Bladder microvascular endothelial cell (primary cell): ENCODE data around the gene KTI12. TPM values are rescaled to one million over a fixed set of nuclear protein-coding genes. Genes with fewer than 3 reads are reported as not detected.

Experiments used
- total RNA-seq: library from RNA; depleted of rRNA; stranded (reverse); fragments of >200 nt; gene quantifications from 2 replicates; pipeline ENCODE4 v1.2.3, GENCODE V29; 2014

Gene KTI12
- total RNA-seq, result 6.8 and 9.9 TPM in 2 replicates

GRCh38 chr1:52033190-52034049 is at the start of gene KTI12:
TSS of gene KTI12 (minus strand) at chr1:52033810. CDS start at chr1:52033761, 49 bp downstream.

GRCh38 chr1:52056163-52056936 is 22.7 kb upstream of the KTI12 start, which contains the start of gene BTF3L4:
TSS of gene BTF3L4 (plus strand) at chr1:52056295. CDS start at chr1:52059848, 3,553 bp downstream.

GRCh38 chr1:52055066-52055865 is 21.7 kb upstream of the KTI12 start, which contains the start of gene TXNDC12:
TSS of gene TXNDC12 (minus strand) at chr1:52055191. CDS start at chr1:52055096, 95 bp downstream.

GRCh38 chr1:51990478-51990965 is 43.1 kb downstream of the KTI12 start, which contains the start of gene RAB3B:
TSS of gene RAB3B (minus strand) at chr1:51990700. CDS start at chr1:51977117, 13,583 bp downstream.

Other genes with a start within 250 kb of the KTI12 start
- 35.6 and 73.8 TPM in 2 replicates for gene NRDC, start 155.1 kb downstream of the KTI12 start, total RNA-seq
- 0.32 and 5.4 TPM in 2 replicates for gene RAB3B, start 43.1 kb downstream of the KTI12 start, total RNA-seq
- 12.0 and 17.6 TPM in 2 replicates for gene TXNDC12, start 21.4 kb upstream of the KTI12 start, total RNA-seq
- gene BTF3L4, start 22.5 kb upstream of the KTI12 start, total RNA-seq, result 24.3 and 24.6 TPM in 2 replicates
- gene ZFYVE9, start 108.3 kb upstream of the KTI12 start, total RNA-seq, result 16.8 and 39.2 TPM in 2 replicates